ENCODE measurements around the gene GIPC3.

The GIPC3 gene

DNA sequence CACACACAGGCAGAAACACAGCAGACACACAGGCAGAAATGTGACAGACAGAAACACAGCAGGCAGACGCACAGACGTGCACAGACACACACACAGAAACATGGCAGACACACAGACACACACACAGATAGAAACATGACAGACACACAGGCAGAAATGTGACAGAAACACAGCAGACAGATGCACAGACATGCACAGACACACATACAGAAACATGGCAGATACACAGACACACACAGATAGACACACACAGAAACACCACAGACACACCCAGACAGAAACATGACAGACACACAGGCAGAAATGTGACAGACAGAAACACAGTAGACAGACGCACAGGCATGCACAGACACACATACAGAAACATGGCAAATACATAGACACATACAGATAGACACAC is 20.1 kb downstream of the GIPC3 start:
- DNase-seq (ENCODE audit: low spot score), result no peak

GRCh38 chr19:3605770-3606169 is 20.5 kb downstream of the GIPC3 start:
- no peak for DNase-seq (ENCODE audit: low spot score)

- peak; percentile 25 for DNase-seq (ENCODE audit: low spot score)
Observed at GRCh38 chr19:3606174-3606689, 21.0 kb downstream of the GIPC3 start.

DNA sequence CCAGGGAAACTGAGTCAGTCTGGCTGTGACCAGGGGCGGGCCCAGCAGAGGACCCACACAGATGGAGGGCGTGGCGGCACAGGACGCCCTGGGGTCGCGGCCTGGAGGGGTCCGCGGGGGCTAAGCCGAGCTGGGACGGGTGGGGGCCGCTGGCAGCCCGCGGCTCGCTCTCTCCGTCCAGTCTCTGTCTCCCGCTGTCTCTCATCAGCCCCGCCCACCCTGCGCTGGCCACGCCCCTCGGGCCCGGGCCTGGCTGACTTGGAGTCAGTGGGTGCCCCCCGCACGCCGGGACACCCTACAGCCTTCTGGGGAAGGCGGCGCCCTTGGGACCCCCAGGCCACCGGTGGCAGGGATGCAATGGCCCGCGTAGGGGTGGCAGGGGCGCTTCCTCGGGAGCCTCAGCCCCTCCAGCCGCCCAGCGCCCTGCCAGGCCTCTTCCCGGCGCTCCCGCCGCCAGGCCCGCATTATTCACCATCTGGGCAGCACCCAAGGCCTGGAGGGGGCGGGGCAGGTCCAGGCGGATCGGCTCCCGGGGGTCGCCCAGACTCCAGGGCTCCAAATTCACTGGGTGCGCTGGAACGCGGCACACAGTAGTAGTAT is 21.5 kb downstream of the GIPC3 start, which contains the start of gene TBXA2R:
TSS of gene TBXA2R (minus strand) at position 186 of the 600 bp plus-strand sequence. CDS start 6,241 bp downstream, outside the sequence.
- peak; percentile 32 for DNase-seq (ENCODE audit: low spot score)

DNA sequence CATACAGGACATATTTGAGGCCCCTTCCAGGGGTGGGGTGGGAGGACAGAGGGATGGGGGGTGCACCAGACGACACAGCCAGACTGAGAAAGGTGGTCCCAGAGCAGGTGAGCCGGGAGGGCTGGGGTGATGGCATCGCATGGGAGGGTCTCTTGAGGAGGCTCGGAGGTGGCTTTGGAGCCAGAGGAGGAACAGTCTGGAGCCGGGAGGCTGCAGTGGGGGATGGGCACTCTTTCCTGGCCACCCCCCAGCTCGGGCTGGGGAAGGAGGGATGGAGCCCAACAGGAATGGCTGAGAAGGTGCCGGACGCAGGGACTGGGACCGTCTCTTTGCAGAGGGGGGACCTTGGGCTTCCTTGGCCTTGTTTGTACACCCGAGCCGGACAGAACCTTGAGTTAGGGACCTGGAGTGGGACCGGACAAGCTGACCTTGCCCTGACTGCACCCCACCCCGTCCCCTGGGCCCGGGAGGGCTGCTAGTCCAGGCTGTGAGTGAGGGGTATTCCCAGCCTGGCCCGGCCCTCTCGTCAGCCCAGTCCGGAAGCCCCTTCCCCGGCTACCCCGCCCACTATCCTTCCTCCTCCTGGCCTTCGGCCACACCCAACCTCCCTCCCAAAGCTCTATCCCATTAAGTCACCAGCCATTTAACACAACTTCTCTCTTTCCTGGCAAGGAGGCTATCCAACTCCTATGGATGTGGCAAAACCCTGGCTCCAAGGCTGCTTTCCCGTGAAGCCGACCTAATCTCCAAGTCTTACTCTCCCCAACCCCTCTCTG is 22.2 kb downstream of the GIPC3 start:
- no peak for DNase-seq (ENCODE audit: low spot score)

DNA sequence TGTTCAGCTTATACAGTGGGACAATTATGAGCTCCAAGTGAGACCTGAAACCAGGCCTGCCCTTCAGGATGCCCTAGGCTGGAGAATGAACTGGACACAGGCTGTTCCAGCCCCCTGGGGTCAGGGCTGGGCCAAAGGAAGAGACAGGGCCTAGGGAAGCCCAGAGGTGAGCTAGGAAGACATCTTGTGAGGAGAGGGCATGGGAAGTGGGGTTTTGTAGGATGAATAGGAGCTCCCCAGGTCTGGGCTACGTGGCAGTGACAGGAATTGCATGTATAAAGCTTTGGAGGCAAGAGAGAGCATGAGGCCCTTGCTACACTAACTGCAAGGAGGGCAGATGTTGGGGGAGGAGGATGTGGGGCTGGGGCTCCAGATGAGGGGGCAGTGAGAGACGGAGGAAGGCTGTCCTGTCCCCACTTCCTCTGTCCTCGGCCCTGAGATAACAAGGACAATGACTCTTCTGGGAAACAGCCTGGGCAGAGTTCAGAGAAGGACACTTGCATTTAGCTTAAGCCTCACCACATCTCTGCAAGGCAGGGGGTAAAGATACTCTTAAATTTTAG is 22.9 kb downstream of the GIPC3 start:
- no peak for DNase-seq (ENCODE audit: low spot score)

DNA sequence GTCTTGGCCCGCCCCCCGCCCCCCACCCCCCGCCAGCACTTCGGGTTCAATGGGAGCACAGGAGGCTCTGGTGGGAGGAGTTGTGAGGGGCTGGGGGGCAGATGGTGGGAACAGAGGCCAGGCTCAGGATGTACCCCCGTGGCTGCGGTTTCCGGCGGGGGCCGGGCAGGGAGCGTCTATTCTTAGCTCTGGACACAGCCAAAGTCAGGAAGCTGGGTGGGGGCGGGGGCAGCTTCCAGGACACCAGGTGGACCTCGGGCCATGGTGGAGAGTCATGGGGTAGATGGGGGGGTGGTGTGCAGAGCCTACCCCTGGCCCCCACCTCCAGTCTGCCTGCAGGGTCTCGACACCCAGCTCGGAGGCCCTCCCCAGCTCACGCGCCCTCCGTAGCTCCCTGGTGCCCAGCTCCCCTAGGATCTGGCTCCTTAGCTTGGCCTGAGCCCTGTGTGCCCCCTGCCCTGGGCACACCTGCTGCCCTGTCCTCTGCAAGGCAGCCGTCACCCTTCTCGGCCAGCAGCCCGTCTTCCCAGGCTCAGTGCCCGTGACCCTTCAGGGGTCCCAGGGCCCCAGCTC is 23.6 kb downstream of the GIPC3 start:
- no peak for DNase-seq (ENCODE audit: low spot score)

- DNase-seq (ENCODE audit: low spot score), result no peak
Observed at GRCh38 chr19:3609779-3610719, 24.8 kb downstream of the GIPC3 start.

GRCh38 chr19:3610745-3611717 is 25.8 kb downstream of the GIPC3 start:
- DNase-seq (ENCODE audit: low spot score), result no peak

DNA sequence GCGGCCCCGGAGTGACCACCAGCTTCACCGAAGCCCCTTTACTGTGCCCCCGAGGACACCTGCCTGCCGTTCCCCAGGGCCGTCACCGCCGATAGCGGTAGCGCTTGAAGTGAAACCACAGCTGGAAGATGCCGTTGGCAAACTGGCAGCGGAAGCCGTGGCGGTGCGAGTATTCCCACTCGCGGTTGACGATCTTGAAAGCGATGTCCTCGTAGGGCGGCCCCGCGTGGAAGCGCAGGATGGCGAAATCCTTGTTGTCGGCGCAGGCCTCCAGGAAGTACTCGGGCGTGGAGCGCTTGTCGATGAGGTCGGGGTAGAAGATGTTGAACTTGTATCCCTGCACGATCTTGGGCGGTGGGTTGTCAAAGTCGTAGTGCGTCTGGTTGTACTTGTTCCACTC is 26.6 kb downstream of the GIPC3 start:
- no peak for DNase-seq (ENCODE audit: low spot score)

DNA sequence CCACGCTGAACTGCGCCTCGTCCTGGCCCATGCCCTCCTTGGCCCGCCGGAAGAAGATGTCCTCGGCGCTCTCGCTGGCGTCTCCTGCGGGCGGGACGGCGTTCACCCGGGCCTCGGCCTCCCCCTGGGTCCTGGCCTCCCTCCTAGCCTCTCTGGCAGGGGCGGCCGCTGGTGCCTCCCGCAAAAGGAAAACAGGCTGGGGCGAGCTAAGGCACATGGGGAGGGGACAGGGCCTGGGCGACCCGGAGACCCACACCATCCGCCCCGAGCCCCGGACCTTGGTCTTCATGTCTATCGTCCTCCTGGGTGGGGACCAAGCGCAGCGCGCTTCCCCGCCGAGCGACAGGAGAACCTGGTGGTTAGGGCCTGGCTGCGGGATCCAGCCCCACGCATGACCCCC is 27.1 kb downstream of the GIPC3 start:
- DNase-seq (ENCODE audit: low spot score), result no peak

DNA sequence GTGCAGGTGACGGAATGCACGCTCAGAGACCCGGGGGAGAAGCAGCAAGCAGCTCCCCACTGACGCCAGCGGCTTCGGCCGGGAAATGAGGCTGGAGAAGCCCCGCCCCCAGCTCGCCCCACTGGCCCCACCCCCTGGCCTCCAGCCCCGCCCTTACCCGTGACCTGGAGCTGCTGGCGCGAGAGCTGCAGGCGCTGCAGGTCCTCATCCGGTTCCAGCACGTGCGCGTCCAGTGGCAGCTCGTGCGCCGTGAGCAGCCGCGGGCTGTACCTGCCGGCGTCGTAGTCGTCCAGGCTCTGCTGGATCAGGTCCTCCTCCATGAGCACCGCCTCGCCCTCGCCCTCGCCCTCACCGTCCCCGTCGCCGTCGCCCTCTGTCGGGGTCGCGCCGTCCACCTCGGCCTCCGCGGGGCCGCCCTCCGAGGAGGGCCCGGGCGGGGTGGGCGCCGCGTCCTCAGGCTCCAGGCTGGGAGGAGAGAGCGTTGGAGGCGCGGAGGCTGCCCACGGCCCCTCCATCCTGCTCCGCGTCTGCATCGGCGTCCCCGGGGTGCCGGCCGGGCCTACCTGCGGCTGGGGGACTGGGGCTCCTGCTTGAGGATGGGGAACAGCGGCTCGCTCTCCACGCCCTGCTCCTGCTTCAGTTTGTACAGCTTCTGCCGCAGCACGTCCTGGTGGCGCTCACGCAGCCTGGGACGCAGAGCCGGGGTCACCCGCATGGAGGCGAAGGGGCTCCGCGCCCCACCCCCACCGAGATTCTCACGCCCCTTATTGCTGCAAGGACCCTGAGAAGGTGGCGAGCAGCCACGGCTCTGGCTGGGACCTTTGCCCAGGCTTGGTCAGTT is 27.8 kb downstream of the GIPC3 start:
- no peak for DNase-seq (ENCODE audit: low spot score)

GRCh38 chr19:3613818-3614661 is 28.8 kb downstream of the GIPC3 start:
- no peak for DNase-seq (ENCODE audit: low spot score)

DNA sequence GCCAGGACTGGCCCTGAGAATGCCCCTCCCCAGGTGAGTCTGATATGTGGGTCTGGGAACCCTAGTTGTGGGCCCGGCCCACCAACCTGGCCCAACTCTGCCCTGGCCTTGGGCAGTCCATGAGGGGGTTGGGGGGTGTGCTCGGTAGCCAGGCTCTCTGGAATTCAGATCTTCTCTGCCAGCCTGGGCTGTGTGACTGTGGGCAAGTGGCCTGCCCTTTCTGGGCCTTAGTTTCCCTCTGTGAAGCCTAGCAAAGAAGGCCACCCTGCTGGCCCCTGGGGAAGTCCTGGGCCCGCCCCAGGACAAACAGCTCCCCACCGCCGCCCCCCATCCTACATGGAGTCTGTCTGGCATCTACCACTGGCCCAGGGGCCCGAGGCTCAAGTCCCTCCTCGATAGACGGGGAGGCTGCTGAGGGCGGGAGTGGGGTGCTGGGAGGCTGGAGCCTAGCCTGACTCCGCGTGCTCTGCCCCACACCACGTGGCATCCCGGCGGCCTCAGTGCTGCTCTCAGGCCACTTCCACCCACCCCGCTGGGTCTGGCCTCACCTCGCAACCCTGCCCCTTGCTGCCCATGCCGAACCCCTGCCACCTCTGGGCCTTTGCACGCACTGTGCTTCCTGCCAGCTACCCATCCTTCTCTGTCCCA is 29.7 kb downstream of the GIPC3 start:
- no peak for DNase-seq (ENCODE audit: low spot score)

GRCh38 chr19:3615524-3616135 is 30.4 kb downstream of the GIPC3 start:
- DNase-seq (ENCODE audit: low spot score), result no peak

DNA sequence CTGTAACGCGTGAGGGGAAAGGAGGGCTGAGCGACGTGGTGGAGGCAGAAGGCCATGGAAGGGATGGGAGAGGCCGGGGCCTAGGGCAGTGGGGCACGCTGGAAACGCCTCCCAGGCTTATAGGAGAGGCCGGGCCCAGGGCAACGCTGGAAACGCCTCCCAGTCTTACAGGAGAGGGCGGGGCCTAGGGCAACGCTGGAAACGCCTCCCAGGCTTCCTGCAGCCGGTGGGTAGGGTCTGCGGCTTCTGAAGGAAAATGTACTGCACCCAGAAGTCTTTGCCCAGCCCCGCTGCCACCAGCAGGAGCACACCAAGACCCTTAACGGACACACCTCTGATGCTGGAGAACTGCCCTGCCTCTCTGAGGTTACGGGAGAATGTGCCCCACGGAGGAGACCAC is 32.2 kb downstream of the GIPC3 start:
- no peak for DNase-seq (ENCODE audit: low spot score)

DNA sequence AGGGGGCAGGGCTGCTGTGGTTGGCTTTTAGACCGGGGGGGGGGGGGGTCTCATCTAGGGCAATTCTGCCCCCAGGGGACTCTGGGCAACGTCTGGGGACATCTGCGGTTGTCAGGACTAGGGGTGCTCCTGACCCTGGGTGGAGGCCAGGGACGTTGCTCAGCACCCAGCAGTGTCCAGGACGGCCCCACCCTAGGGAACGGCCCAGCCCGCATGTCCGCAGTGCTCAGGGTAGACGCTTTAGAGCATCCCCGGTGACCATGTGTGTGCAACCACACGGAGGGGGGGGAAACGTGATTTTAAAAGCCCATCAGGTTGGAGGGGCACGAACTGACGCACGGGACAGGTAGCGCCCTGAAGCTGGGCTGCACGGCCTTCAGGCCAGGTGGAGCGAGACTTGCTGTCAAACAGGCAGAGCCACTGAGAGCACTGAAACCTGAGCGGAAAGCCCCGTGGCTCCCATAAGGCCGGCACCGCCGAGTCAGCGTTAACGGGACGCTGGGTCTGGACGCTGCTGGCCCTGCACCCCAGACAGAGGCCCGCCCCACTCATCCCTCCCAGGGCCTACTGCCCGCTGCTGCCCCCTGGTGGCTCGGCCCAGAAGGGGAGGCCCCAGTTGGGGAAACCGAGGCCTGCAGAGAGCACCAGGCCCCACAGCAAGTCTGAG is 33.0 kb downstream of the GIPC3 start:
- DNase-seq (ENCODE audit: low spot score), result peak; percentile 38

All from CD4-positive, alpha-beta T cell treated with Interleukin-2 at 100 ng/mL for 4 hours (primary cell).